Lower leg skin (tissue), 4 donors: ENCODE data around the gene ARHGAP10. TPM values are rescaled to one million over a fixed set of nuclear protein-coding genes. Genes with fewer than 3 reads are reported as not detected.

Experiments
- DNase-seq, 2 donors: peaks; one replicate each; pipeline ENCODE4 v3.0.0-alpha.2; 2019; ENCODE audit warnings: low spot score in 2 of 2
- H3K4me3 ChIP-seq: fragments of 200-600 bp; sonication (generic); 2 replicates; pipeline ENCODE4 v1.5.1; 2017; ENCODE audit warnings: mild to moderate bottlenecking, low read depth; ENCODE audit not compliant: poor library complexity, severe bottlenecking
- CTCF ChIP-seq, 3 donors: fragments of 450-650 bp; IDR thresholded peaks; one replicate each; pipeline ENCODE4 v1.5.1; 2016; ENCODE audit warnings: antibody characterized with exemption in 3 of 3, mild to moderate bottlenecking in 3 of 3, moderate library complexity in 2 of 3
- POLR2A ChIP-seq, 2 donors: fragments of 450-650 bp; IDR thresholded peaks; one replicate each; pipeline ENCODE4 v1.6.1; 2016 to 2017; ENCODE audit warnings: antibody characterized with exemption in 2 of 2, mild to moderate bottlenecking in 1 of 2, moderate library complexity in 1 of 2
- WGBS, 2 donors: methylation state at CpG; one replicate each; pipeline ENCODE4 v1.1.5; 2018; 5-methylcytosine and 5-hydroxymethylcytosine counted together
- intact Hi-C: fragments of 100-400 bp; cut with DNase I; formaldehyde crosslinking; loops from one replicate; pipeline ENCODE4 v1.15.0; 2023; ENCODE audit warnings: low total_unique reads
- total RNA-seq, 4 donors: library from RNA; depleted of rRNA; stranded (reverse); fragments of >200 nt; gene quantifications; one replicate each; pipeline ENCODE4 v1.1.0, GENCODE V29; 2016

Gene ARHGAP10
- total RNA-seq, 4 donors from 2014 or later, result 30.6 to 45.8 (median 37.9) TPM

DNA sequence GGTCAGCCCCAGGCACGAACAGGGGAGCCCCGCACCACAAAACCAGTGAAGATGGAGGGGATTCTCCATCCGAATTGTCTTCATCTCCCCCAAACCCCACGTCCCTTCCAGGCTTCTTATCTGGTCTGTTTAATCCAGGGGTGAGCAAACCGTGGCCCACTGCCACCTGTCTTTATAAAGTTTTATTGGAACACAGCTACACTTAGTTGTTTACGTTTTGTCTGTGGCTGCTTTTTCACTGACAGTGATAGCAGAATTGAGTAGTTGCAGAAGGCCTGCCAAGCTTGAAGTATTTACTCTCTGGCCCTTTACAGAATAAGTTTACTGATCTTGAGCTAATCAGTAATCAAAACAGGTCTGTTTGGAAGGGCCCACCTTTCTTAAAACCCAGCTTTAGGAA is 324.0 kb downstream of the ARHGAP10 start:
- no peak for TF ChIP-seq POLR2A (IDR thresholded peaks at IDR 0.05)
- TF ChIP-seq CTCF (IDR thresholded peaks at IDR 0.05), result no peak
- intact Hi-C loops, result no loop called here
- 90 to 95% methylated on average over 6 of the region's 6 CpGs for WGBS, 2 donors

GRCh38 chr4:148056879-148057278 is 325.0 kb downstream of the ARHGAP10 start:
- TF ChIP-seq CTCF (IDR thresholded peaks at IDR 0.05), result no peak
- no peak for TF ChIP-seq POLR2A (IDR thresholded peaks at IDR 0.05)
- 28 to 57% methylated on average over 6 of the region's 6 CpGs for WGBS, 2 donors
- DNase-seq, result peak; percentile 62 to 90
- no peak overlapping the region for H3K4me3 ChIP-seq
- intact Hi-C loops, result no loop called here

More for the DNA sequence above, 324.0 kb downstream of the ARHGAP10 start:
- no peak for DNase-seq
- no peak overlapping the region for H3K4me3 ChIP-seq

DNA sequence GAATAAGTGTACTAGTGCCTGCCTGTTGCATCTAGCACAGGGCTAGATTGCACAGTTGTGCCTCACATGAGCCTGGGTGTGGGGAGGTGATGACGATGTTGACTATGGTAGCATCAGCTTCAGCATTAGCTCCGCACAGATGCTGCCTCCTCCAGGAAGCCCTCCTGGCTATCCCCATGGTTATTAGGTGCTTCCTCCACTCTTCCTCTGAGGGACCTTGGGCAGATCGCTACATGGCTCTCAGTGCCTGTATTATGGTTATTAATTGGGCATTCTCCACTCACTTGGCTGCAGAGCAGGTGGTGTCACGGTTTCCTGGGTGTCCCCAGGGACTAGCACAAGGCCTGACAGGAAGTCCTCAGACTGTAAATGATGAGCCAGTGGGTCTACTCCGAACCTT is 325.6 kb downstream of the ARHGAP10 start:
- WGBS, 2 donors, result 95 to 96% methylated on average over 5 of the region's 5 CpGs
- TF ChIP-seq CTCF (IDR thresholded peaks at IDR 0.05) (no peak), POLR2A (IDR thresholded peaks at IDR 0.05) (no peak)
- intact Hi-C loops, result no loop called here
- DNase-seq, result no peak
- H3K4me3 ChIP-seq, result no peak overlapping the region

DNA sequence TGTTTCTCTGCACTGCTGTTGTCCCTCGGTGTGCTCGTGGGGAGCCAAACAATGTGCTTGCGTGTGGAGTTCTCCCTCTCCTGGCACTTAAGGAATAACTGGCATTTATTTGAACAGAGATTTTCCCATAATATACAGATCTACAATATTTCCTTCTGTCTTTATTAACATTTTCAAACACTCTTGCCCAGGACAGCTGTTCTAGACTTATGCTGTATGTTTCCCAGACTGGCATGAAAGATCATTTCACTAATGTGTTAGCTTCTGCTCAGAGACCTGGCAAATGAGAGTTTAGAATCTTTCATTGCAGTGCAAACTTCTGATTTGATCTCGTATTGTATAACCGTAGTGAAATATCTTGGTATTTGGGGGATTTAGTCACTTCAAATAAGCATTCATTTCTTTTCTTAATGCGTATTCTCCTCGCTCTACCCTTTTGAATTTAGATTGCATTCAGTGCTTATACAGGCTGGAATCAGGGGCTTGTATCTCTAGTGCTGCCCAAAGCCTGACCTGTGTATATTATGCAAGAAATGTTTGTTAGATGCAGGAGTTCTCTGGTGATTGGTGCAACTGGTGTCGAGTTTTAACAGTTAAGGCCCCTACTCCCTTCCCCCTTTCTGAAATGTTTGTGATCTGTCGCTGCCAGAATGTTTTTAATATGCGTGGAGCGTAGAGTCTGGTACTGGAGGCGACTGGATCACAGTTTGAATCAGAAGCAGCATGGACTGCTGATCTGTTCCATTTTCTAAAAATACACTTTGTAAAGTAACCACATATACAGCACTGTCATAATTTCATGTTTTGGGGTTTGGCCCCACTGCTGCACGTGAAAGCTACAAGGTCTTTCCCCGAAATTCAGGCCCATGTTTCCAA is 326.3 kb downstream of the ARHGAP10 start:
- intact Hi-C loops, result no loop called here
- WGBS, 2 donors, result 90 to 93% methylated on average over 14 of the region's 14 CpGs
- TF ChIP-seq CTCF (IDR thresholded peaks at IDR 0.05), result no peak
- no peak for TF ChIP-seq POLR2A (IDR thresholded peaks at IDR 0.05)

DNA sequence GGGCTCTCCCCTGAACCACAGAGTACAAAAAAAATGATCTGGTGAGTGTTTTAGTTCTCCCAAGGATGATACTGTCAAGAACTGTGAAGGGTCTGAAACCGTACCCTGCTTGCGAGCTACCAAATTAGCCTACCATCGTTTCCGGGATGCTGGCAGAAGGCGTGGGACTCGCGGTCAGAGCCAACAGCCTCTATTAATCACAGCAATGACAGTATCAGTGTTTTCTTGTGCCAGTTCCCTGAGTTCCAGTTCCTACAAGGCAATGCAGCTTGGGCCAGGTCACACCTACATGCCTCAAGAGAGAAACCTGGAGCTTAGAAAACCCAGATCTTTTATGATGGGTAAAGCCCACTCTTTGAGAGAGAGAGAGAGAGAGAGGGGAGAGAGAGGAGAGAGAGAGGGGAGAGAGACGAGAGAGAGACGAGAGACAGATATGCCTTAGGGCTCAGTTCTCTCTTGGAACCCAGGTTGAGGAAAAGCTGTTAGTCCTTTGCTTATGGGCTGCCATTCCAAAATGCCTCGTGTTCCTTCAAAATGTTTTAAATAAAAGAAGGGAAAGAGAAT is 327.8 kb downstream of the ARHGAP10 start:
- no peak overlapping the region for H3K4me3 ChIP-seq
- DNase-seq, result no peak
- intact Hi-C loops, result no loop called here
- WGBS, 2 donors, result 49 to 60% methylated on average over 10 of the region's 10 CpGs
- no peak for TF ChIP-seq POLR2A (IDR thresholded peaks at IDR 0.05)
- no peak for TF ChIP-seq CTCF (IDR thresholded peaks at IDR 0.05)

More for the DNA sequence above, 326.3 kb downstream of the ARHGAP10 start:
- DNase-seq, result no peak
- no peak overlapping the region for H3K4me3 ChIP-seq
